IMR-90 (cell line): ENCODE results near the gene UNC119. TPM values are rescaled to one million over a fixed set of nuclear protein-coding genes. Genes with fewer than 3 reads are reported as not detected.

Source experiments
- ATAC-seq: fragments of 200-7000 bp; cut with Tn5 transposase; 2 replicates; pipeline ENCODE4 v1.9.1; 2020; ENCODE audit warnings: low read depth, mild to moderate bottlenecking, moderate library complexity
- BruUV-seq: library from RNA; stranded (reverse); fragments of 400-500 nt; replicated peaks from 2 replicates; lab custom pipeline; 2021; lab: Mats Ljungman, UMichigan
- CTCF ChIA-PET: fragments of 300-600 bp; formaldehyde crosslinking; extraction: SDS; loops from one replicate; lab custom pipeline; 2021; ENCODE audit warnings: antibody characterized with exemption; lab: Yijun Ruan, JAX
- POLR2A ChIA-PET: fragments of 300-600 bp; sonication (Branson Sonifier 250); formaldehyde crosslinking; loops from one replicate; lab custom pipeline; 2022; ENCODE audit warnings: antibody characterized with exemption; ENCODE audit not compliant: unreplicated experiment; lab: Charles Lee
- DNase-seq: peaks from one replicate; pipeline ENCODE4 v3.0.0; 2013
- H2AFZ ChIP-seq: replicated peaks from 2 replicates; pipeline ENCODE3; 2013; ENCODE audit warnings: low read length, mild to moderate bottlenecking; ENCODE audit not compliant: poor library complexity
- H2AK5ac ChIP-seq: 2 replicates; pipeline ENCODE4 v1.6.1; 2013; ENCODE audit warnings: low read depth, low read length, inconsistent platforms
- H2AK9ac ChIP-seq: replicated peaks from 2 replicates; pipeline ENCODE3; 2013; ENCODE audit warnings: mild to moderate bottlenecking, low read depth, low read length, moderate library complexity; ENCODE audit not compliant: poor library complexity
- H2BK120ac ChIP-seq: 2 replicates; pipeline ENCODE4 v1.6.1; 2013; ENCODE audit warnings: low read depth, low read length, inconsistent platforms
- H2BK15ac ChIP-seq: 3 replicates; pipeline ENCODE4 v1.6.1; 2013; ENCODE audit warnings: low read depth, low read length, inconsistent platforms
- H2BK20ac ChIP-seq: 2 replicates; pipeline ENCODE4 v1.6.1; 2013; ENCODE audit warnings: low read depth, mild to moderate bottlenecking, inconsistent platforms, low read length, moderate library complexity
- H2BK5ac ChIP-seq: 2 replicates; pipeline ENCODE4 v1.6.1; 2013; ENCODE audit warnings: mild to moderate bottlenecking, low read depth, low read length, inconsistent platforms; ENCODE audit not compliant: poor library complexity, severe bottlenecking
- H3K14ac ChIP-seq: replicated peaks from 2 replicates; pipeline ENCODE4 v1.6.1; 2013; ENCODE audit warnings: low read depth, low read length, inconsistent platforms
- H3K18ac ChIP-seq: 2 replicates; pipeline ENCODE4 v1.6.1; 2013; ENCODE audit warnings: low read depth, low read length, control low read depth
- H3K23ac ChIP-seq: 2 replicates; pipeline ENCODE4 v1.6.1; 2013; ENCODE audit warnings: low read depth, low read length, inconsistent platforms
- H3K27ac ChIP-seq: 2 replicates; pipeline ENCODE4 v1.5.1; 2013; ENCODE audit warnings: mild to moderate bottlenecking, control low read depth, low read length; ENCODE audit not compliant: insufficient read depth
- H3K27me3 ChIP-seq: 2 replicates; pipeline ENCODE4 v1.6.1; 2013; ENCODE audit warnings: low read length; ENCODE audit not compliant: control insufficient read depth, insufficient read depth
- H3K36me3 ChIP-seq: 2 replicates; pipeline ENCODE4 v1.6.1; 2013; ENCODE audit warnings: low read length, mixed read lengths; ENCODE audit not compliant: control insufficient read depth, insufficient read depth
- H3K4ac ChIP-seq: 2 replicates; pipeline ENCODE4 v1.6.1; 2013; ENCODE audit warnings: low read depth, low read length, inconsistent platforms
- H3K4me1 ChIP-seq: 2 replicates; pipeline ENCODE4 v1.6.1; 2013; ENCODE audit warnings: low read length, mixed read lengths; ENCODE audit not compliant: control insufficient read depth, insufficient read depth
- H3K4me2 ChIP-seq: 2 replicates; pipeline ENCODE4 v1.6.1; 2013; ENCODE audit warnings: low read depth, mild to moderate bottlenecking, control low read depth, low read length, moderate library complexity
- H3K4me3 ChIP-seq: 2 replicates; pipeline ENCODE4 v1.5.1; 2013; ENCODE audit warnings: low read depth, mild to moderate bottlenecking, control low read depth, low read length, moderate library complexity; ENCODE audit not compliant: insufficient read depth
- H3K56ac ChIP-seq: 2 replicates; pipeline ENCODE4 v1.6.1; 2013; ENCODE audit warnings: low read length, inconsistent platforms; ENCODE audit not compliant: insufficient read depth; ENCODE audit errors: extremely low read depth
- H3K79me1 ChIP-seq, 2 experiments: 2 replicates each; pipeline ENCODE4 v1.6.1; 2013; ENCODE audit warnings: low read length in 2 of 2, inconsistent platforms in 1 of 2, low read depth in 1 of 2
- H3K9ac ChIP-seq: 2 replicates; pipeline ENCODE4 v1.6.1; 2013; ENCODE audit warnings: low read depth, low read length, control low read depth
- H3K9me1 ChIP-seq: 2 replicates; pipeline ENCODE4 v1.6.1; 2013; ENCODE audit warnings: low read length, inconsistent platforms; ENCODE audit not compliant: insufficient read depth
- H3K9me3 ChIP-seq: 2 replicates; pipeline ENCODE4 v1.6.1; 2013; ENCODE audit warnings: low read length; ENCODE audit not compliant: control insufficient read depth, insufficient read depth
- H4K20me1 ChIP-seq: 2 replicates; pipeline ENCODE4 v1.6.1; 2013; ENCODE audit warnings: low read length, inconsistent platforms; ENCODE audit not compliant: insufficient read depth
- H4K5ac ChIP-seq: 2 replicates; pipeline ENCODE4 v1.6.1; 2013; ENCODE audit warnings: mild to moderate bottlenecking, low read depth, low read length, control low read depth
- H4K8ac ChIP-seq, 2 experiments: 2 replicates each; pipeline ENCODE4 v1.6.1; 2013; ENCODE audit warnings: low read depth in 2 of 2, low read length in 2 of 2, control low read depth in 1 of 2, inconsistent platforms in 1 of 2
- H4K91ac ChIP-seq: 2 replicates; pipeline ENCODE4 v1.6.1; 2013; ENCODE audit warnings: low read depth, low read length, inconsistent platforms; ENCODE audit not compliant: insufficient read depth
- BHLHE40 ChIP-seq: fragments of 150-350 bp; IDR thresholded peaks from 2 replicates; pipeline ENCODE4 v1.6.1; 2016; ENCODE audit warnings: mild to moderate bottlenecking, low read depth, low read length
- CHD1 ChIP-seq: IDR thresholded peaks from 2 replicates; pipeline ENCODE4 v1.6.1; 2012; ENCODE audit warnings: low read depth, low read length, improper control_type of control experiment
- MAFK ChIP-seq: IDR thresholded peaks from 2 replicates; pipeline ENCODE4 v1.6.1; 2012; ENCODE audit warnings: low read depth, low read length, improper control_type of control experiment
- MXI1 ChIP-seq: IDR thresholded peaks from 2 replicates; pipeline ENCODE4 v1.6.1; 2012; ENCODE audit warnings: low read depth, mild to moderate bottlenecking, low read length, moderate library complexity, borderline replicate concordance
- NFE2L2 ChIP-seq: fragments of 150-350 bp; IDR thresholded peaks from 2 replicates; pipeline ENCODE4 v1.6.1; 2016; ENCODE audit warnings: low read depth, mild to moderate bottlenecking, low read length
- RAD21 ChIP-seq: IDR thresholded peaks from 2 replicates; pipeline ENCODE4 v1.6.1; 2012; ENCODE audit warnings: low read length, improper control_type of control experiment
- RCOR1 ChIP-seq: IDR thresholded peaks from 2 replicates; pipeline ENCODE4 v1.6.1; 2012; ENCODE audit warnings: mild to moderate bottlenecking, low read length, improper control_type of control experiment; ENCODE audit not compliant: insufficient replicate concordance
- SMC3 ChIP-seq: fragments of 150-350 bp; IDR thresholded peaks from 2 replicates; pipeline ENCODE4 v1.6.1; 2016; ENCODE audit warnings: low read depth, mild to moderate bottlenecking, antibody characterized with exemption, low read length, moderate library complexity
- WGBS, 2 experiments: methylation state at CpG; one replicate each; pipeline versions ENCODE4 v1.1.5 to v1.1.7; 2013; ENCODE audit warnings: missing lambda C conversion rate in 2 of 2; ENCODE audit not compliant: insufficient read length in 1 of 2; ENCODE audit errors: extremely low coverage in 2 of 2; 5-methylcytosine and 5-hydroxymethylcytosine counted together
- dilution Hi-C: fragments of 300-500 bp; cut with HindIII; formaldehyde crosslinking; loops from one replicate; pipeline ENCODE4 v1.14.3; 2018; ENCODE audit warnings: low sequenced_read_pairs; ENCODE audit not compliant: unreplicated experiment
- in situ Hi-C: fragments of 300-500 bp; cut with MboI; formaldehyde crosslinking; loops from 3 replicates; pipeline ENCODE4 v1.14.3; 2019; ENCODE audit warnings: low sequenced_read_pairs, inconsistent platforms, mixed read lengths
- intact Hi-C: fragments of 100-400 bp; cut with micrococcal nuclease; formaldehyde crosslinking; loops from 2 replicates; pipeline ENCODE4 v1.10.0; 2022
- polyA plus RNA-seq, 3 experiments: library from polyadenylated mRNA; depleted of rRNA; stranded (reverse); fragments of >200 nt; gene quantifications; 2 replicates each; pipeline ENCODE4 v1.2.3, GENCODE V29; 2012; ENCODE audit warnings: low replicate concordance in 1 of 3
- total RNA-seq: library from RNA; depleted of rRNA; stranded (reverse); fragments of >200 nt; gene quantifications from 2 replicates; pipeline ENCODE4 v1.2.3, GENCODE V29; 2012
- TF ChIP-seq, protein P1 (sequence below): fragments of 150-350 bp; IDR thresholded peaks from 2 replicates; pipeline ENCODE4 v1.6.1; 2017; ENCODE audit warnings: mild to moderate bottlenecking, antibody characterized with exemption, low read length, low read depth
- TF ChIP-seq, protein P2 (sequence below): conservative IDR thresholded peaks from 2 replicates; pipeline ENCODE4 v1.5.1; 2012; ENCODE audit warnings: mild to moderate bottlenecking, low read depth, low read length, improper control_type of control experiment

Gene UNC119
- total and polyA plus RNA-seq, 2 of the 4 experiments (the other 2 are of a cell fraction) = 22.4 to 57.4 TPM

DNA sequence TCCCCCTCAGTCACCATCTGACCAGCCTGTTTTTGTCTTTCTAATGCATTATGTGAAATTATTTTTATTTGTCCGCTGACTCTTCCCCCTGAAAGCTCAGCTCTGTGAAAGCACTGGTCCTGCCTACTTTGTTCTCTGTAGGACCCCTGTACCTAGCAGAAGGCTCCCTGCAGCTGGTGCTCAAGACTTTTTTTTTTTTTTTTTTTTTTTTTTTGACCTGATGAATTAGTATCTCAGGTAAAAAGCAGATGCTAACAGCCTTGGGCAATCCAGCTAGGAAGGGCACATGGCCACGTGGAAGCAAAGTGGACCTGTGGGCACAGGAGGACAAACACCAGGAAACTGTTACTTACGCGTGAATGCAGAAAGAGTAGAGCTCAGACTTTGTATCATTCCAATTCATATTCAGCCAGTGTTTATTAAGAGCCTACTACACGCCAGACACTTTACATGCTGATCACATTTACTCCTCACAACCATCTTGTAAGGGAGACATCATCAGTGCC lies 629 bp upstream of the UNC119 start:
- H4K20me1 ChIP-seq = peaks cover 13% of the 10 kb centered on the region
- H4K91ac ChIP-seq = no peak overlapping the region
- H3K4me3 ChIP-seq = no peak overlapping the region
- dilution Hi-C loops (no loop called here), intact Hi-C loops (no loop called here), in situ Hi-C loops (no loop called here)
- ATAC-seq (no peak), DNase-seq (no peak)
- no peak overlapping the region for H3K56ac ChIP-seq
- H2BK15ac ChIP-seq = no peak overlapping the region
- TF ChIP-seq MXI1 (no peak), CHD1 (no peak), RAD21 (no peak), BHLHE40 (no peak), SMC3 (no peak), MAFK (no peak), RCOR1 (no peak), NFE2L2 (no peak)
- TF ChIP-seq, protein P1, sequence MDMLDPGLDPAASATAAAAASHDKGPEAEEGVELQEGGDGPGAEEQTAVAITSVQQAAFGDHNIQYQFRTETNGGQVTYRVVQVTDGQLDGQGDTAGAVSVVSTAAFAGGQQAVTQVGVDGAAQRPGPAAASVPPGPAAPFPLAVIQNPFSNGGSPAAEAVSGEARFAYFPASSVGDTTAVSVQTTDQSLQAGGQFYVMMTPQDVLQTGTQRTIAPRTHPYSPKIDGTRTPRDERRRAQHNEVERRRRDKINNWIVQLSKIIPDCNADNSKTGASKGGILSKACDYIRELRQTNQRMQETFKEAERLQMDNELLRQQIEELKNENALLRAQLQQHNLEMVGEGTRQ = no peak
- TF ChIP-seq, protein P2, sequence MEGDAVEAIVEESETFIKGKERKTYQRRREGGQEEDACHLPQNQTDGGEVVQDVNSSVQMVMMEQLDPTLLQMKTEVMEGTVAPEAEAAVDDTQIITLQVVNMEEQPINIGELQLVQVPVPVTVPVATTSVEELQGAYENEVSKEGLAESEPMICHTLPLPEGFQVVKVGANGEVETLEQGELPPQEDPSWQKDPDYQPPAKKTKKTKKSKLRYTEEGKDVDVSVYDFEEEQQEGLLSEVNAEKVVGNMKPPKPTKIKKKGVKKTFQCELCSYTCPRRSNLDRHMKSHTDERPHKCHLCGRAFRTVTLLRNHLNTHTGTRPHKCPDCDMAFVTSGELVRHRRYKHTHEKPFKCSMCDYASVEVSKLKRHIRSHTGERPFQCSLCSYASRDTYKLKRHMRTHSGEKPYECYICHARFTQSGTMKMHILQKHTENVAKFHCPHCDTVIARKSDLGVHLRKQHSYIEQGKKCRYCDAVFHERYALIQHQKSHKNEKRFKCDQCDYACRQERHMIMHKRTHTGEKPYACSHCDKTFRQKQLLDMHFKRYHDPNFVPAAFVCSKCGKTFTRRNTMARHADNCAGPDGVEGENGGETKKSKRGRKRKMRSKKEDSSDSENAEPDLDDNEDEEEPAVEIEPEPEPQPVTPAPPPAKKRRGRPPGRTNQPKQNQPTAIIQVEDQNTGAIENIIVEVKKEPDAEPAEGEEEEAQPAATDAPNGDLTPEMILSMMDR = no peak
- no peak overlapping the region for H4K5ac ChIP-seq
- BruUV-seq = no TSS peak
- ChIA-PET POLR2A (no interaction called here), CTCF (interaction anchor here (0.5 to 0.8 kb wide), 2 partner anchors 19 to 119 kb away, joined by 3 to 5 read pairs; partner anchors contain the start of gene PIGS)
- H2AFZ ChIP-seq = peak overlapping the region; percentile 88
- H3K9me1 ChIP-seq = peaks cover 10% of the 10 kb centered on the region; the same call in 1 of the 2 replicates
- H3K4ac ChIP-seq = peak overlapping the region; percentile 38; the same call in 1 of the 2 replicates
- H3K9me3 ChIP-seq = no peaks in the 10 kb centered on the region
- H3K14ac ChIP-seq = peak overlapping the region; percentile 74
- H2BK120ac ChIP-seq = no peak overlapping the region
- H2BK20ac ChIP-seq = no peak overlapping the region
- H3K18ac ChIP-seq = no peak overlapping the region
- H3K27ac ChIP-seq = no peak overlapping the region
- peaks cover 14 to 27% of the 10 kb centered on the region in 2 experiments for H3K79me1 ChIP-seq
- H3K27me3 ChIP-seq = no peaks in the 10 kb centered on the region
- H3K23ac ChIP-seq = no peak overlapping the region; the same call in 1 of the 2 replicates
- 80% methylated on average over 1 of the region's 5 CpGs; no CpG with 5 or more reads in 1 of the 2 experiments for WGBS, 2 experiments
- peaks cover 30% of the 10 kb centered on the region for H3K36me3 ChIP-seq
- peak overlapping the region; percentile 54; the same call in 1 of the 2 replicates for H2AK5ac ChIP-seq
- no peak overlapping the region for H3K9ac ChIP-seq
- H2BK5ac ChIP-seq = no peak overlapping the region
- H3K4me2 ChIP-seq = peak overlapping the region; percentile 85
- peaks cover 6% of the 10 kb centered on the region for H3K4me1 ChIP-seq
- H4K8ac ChIP-seq = peak overlapping the region; percentile 9 to 69; a peak in 1 of 4 replicates
- no peak overlapping the region for H2AK9ac ChIP-seq
